Mesodermal cell (in vitro differentiated cells): ENCODE data around the gene SNAPC2.

ENCODE experiments used
- H3K27ac ChIP-seq: 2 replicates; pipeline ENCODE4 v1.7.0; 2013; ENCODE audit warnings: mild to moderate bottlenecking, low read depth, low read length, moderate library complexity; ENCODE audit not compliant: severe bottlenecking
- H3K36me3 ChIP-seq: 2 replicates; pipeline ENCODE4 v1.7.1; 2013; ENCODE audit warnings: mild to moderate bottlenecking, low read length, moderate library complexity; ENCODE audit not compliant: control insufficient read depth, insufficient read depth
- H3K4me1 ChIP-seq: one replicate; pipeline ENCODE4 v1.7.1; 2013; ENCODE audit warnings: mild to moderate bottlenecking, low read length; ENCODE audit not compliant: insufficient read depth, control insufficient read depth, poor library complexity, severe bottlenecking
- H3K4me3 ChIP-seq: 2 replicates; pipeline ENCODE4 v1.7.0; 2013; ENCODE audit warnings: low read length, control low read depth, mild to moderate bottlenecking; ENCODE audit not compliant: insufficient read depth, poor library complexity, severe bottlenecking; ENCODE audit errors: extremely low read depth
- H3K9me3 ChIP-seq: 2 replicates; pipeline ENCODE4 v1.7.1; 2013; ENCODE audit warnings: mild to moderate bottlenecking, low read length, moderate library complexity; ENCODE audit not compliant: control insufficient read depth
- WGBS, 2 experiments: methylation state at CpG; one replicate each; pipeline ENCODE4 v1.1.5; 2013; ENCODE audit warnings: missing lambda C conversion rate in 2 of 2; ENCODE audit not compliant: insufficient coverage in 2 of 2; 5-methylcytosine and 5-hydroxymethylcytosine counted together

Gene SNAPC2

DNA sequence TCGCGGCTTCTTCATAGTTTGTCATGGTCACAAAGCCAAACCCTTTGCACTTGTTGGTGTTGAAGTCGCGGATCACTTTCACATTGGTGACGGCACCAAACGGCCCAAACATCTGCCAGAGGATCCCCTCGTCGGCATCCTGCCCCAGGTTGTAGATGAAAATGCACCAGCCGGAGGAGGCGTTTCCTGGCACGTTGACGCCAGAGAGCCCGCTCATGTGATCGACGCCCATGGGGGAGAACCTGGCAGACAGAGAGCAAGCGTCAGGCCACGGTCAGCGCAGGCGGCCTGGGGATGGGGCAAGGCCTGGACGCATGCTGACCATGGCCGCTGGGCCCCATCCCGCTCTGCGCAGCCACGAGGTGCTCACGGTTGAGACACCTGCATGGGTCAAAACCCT, 43.4 kb downstream of the SNAPC2 start:
- WGBS, 2 experiments = 98 to 100% methylated on average over 25 of the region's 25 CpGs
- Histone ChIP-seq H3K4me3 (no peak overlapping the region), H3K36me3 (peaks cover 92% of the 10 kb centered on the region), H3K4me1 (no peaks in the 10 kb centered on the region), H3K27ac (no peak overlapping the region), H3K9me3 (no peaks in the 10 kb centered on the region)

GRCh38 chr19:7965259-7965841, 45.2 kb downstream of the SNAPC2 start:
- H3K4me1 ChIP-seq = no peaks in the 10 kb centered on the region
- peak overlapping the region; percentile 36 for H3K27ac ChIP-seq
- H3K9me3 ChIP-seq = no peaks in the 10 kb centered on the region
- no peak overlapping the region for H3K4me3 ChIP-seq
- 89 to 96% methylated on average over 9 of the region's 12 CpGs for WGBS, 2 experiments
- H3K36me3 ChIP-seq = peaks cover 98% of the 10 kb centered on the region

DNA sequence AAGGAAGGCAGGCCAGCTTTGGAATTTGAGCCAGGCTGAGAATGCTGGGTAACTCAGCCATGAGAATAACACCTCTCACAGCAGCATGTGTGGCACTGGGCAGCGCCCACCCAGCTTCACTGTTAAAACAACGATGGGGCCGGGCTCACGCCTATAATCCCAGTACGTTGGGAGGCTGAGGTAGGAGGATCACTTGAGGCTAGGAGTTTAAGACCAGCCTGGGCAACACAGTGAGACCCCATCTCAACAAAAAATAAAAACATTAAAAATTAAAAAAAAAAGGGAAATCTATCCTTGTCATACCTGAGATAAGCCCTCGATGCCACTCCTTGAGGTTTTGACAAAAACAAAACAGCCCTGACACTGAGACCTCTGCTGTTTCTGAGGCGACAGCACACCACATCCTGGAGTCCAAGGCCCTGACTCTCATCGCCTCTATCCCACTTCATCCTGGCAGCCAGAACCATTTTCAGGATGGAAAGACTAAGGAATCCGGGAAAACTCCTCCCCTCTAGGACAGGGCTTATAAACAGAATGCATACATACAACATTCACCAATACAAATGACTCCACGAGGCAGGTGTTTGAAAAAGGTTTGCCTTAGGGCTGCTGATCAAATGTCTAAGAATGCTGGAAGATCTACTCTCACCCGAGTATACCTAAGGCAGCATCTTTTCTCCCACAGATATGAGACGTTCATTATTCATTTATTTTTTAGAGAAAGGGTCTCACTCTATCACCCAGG, 46.0 kb downstream of the SNAPC2 start:
- H3K36me3 ChIP-seq = peaks cover 95% of the 10 kb centered on the region
- WGBS, 2 experiments = 94 to 97% methylated on average over 7 to 10 of the region's 12 CpGs
- no peak overlapping the region for H3K4me3 ChIP-seq
- H3K9me3 ChIP-seq = no peaks in the 10 kb centered on the region
- no peaks in the 10 kb centered on the region for H3K4me1 ChIP-seq
- no peak overlapping the region for H3K27ac ChIP-seq

DNA sequence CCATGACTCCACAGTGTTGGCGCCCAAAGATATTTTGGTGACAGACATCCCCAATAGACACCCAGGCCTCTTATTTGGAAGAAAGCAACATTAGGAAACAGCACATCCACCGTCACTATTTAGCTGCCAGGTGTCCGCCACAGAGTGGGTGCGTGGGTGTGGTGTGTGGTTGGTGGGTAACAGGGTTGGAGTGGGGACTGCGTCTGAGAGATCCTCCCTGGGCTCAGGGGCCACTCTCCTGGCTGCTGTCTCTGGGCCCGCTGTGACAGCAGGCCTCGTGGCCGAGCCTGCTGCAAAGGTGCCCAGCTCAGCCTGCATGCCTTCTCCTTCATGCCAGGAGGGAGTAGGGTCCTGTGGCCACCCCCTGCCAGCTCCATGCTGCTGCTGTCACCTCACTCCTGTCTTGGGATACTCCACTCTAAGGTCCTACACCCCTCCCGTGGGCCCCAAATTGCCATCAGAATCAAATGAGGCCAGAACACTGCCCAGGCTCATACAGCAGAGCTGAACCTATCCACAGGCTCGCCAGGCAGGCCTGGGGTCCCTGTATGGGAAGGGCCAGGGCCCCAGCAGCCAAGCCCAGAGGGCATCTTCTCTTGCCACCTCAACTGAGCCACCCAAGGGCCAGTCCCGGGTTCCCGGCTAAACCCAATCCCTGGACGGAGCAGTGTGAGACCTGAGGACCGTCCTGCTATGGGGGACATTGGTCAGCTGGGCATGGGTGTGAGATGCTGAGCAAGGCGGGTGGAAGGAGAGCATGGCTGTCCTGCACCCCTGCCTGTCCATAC, 48.1 kb downstream of the SNAPC2 start:
- no peak overlapping the region for H3K4me3 ChIP-seq
- H3K9me3 ChIP-seq = no peaks in the 10 kb centered on the region
- H3K27ac ChIP-seq = no peak overlapping the region
- 97 to 98% methylated on average over 14 to 15 of the region's 15 CpGs for WGBS, 2 experiments
- no peaks in the 10 kb centered on the region for H3K4me1 ChIP-seq
- peaks cover 95% of the 10 kb centered on the region for H3K36me3 ChIP-seq

DNA sequence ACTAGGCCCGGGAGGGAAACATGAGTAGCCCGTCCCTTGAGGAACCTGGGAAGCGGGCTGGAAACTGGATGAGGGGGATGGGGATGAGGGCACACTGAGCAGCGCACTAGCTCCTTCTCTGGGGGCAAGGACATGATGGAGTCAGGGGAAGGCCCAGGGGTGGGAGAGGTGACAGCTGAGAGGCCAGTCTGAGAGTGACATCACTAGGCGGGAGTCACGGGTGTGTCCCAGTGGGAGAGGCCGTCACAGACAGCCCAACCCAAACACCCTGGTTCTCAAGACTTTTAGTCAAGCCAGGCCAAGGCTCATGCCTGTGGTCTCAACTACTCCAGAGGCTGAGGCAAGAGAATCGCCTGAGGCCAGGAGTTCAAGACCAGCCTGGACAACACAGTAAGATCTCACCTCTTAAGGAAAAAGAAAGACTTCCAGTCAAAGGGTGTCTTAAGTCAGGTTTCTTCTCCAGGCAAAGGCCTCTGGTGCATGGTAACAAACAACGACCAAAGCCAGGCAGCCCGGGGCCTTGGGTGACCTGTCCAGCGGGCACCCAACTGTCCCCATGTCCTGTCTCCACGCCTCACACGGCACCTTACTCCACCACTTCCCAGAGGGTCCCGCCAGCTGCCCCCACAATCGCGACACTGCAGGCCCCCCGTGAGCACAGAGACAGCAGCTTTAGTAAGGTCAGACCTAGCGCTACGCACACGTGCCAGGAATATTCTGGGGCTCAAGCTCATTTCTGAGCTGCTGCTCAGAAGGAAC, 48.8 kb downstream of the SNAPC2 start:
- WGBS, 2 experiments = 94 to 98% methylated on average over 10 to 17 of the region's 20 CpGs

GRCh38 chr19:7969555-7969939, 49.4 kb downstream of the SNAPC2 start:
- H3K36me3 ChIP-seq = peaks cover 95% of the 10 kb centered on the region
- no peak overlapping the region for H3K27ac ChIP-seq
- WGBS, 2 experiments = 81 to 83% methylated on average over 11 of the region's 11 CpGs

More for the DNA sequence above, 48.8 kb downstream of the SNAPC2 start:
- Histone ChIP-seq H3K4me1 (no peaks in the 10 kb centered on the region), H3K9me3 (no peaks in the 10 kb centered on the region), H3K36me3 (peaks cover 95% of the 10 kb centered on the region), H3K4me3 (no peak overlapping the region), H3K27ac (no peak overlapping the region)

GRCh38 chr19:7970716-7971448, 50.7 kb downstream of the SNAPC2 start:
- WGBS, 2 experiments = 68 to 80% methylated on average over 7 of the region's 12 CpGs
- Histone ChIP-seq H3K36me3 (peaks cover 95% of the 10 kb centered on the region), H3K27ac (peak overlapping the region; percentile 16)

More at GRCh38 chr19:7969555-7969939, 49.4 kb downstream of the SNAPC2 start:
- Histone ChIP-seq H3K4me3 (no peak overlapping the region), H3K9me3 (no peaks in the 10 kb centered on the region), H3K4me1 (no peaks in the 10 kb centered on the region)

DNA sequence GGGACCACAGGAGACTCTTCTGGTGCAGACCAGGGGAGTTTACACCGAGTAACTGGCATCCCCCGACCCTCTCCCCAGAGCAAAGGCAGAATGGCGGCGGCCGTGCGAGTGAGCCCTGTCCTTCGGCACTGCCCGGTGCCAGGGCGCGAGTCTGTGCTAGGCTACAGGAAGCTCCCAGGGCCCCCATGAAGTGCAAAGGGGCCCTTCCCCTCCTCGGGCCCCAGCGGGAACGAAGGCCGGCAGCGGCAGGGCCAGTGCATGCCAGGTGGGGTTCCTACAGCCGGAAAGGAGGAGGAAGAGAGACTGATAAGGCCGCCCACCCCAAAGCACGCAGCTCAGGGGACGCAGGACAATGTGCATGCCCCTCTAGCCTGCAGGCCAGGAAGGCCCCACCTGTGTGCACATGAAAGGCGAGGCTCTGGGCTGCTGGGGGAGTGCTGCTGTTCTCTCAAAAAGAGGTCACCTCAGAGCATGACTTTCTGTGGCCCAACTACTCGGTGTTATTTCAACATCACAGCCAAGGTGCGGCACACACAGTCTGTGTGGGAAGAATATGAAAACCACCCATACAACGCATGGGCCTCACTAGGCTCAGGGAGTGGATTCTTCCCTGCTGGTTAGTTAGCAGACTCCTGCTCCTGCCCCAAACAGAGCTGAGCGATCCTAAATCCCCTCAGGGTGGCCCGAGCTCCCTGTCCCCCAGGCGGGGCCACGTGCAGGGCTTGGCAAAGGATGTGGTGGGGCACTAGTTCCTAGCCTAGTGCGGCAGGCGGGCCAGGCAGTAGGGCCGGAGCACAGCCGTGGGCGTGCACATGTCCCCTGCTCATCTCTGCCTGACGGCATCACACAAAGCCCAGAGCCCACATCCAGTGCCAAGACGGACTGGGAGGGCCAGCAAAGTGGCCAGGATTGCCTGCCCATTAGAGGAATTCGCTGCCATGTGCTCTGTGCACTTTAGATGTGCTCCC, 51.7 kb downstream of the SNAPC2 start:
- Histone ChIP-seq H3K4me3 (no peak overlapping the region), H3K36me3 (peaks cover 92% of the 10 kb centered on the region), H3K9me3 (no peaks in the 10 kb centered on the region), H3K4me1 (no peaks in the 10 kb centered on the region), H3K27ac (no peak overlapping the region)
- 95 to 97% methylated on average over 20 to 31 of the region's 35 CpGs for WGBS, 2 experiments

More at GRCh38 chr19:7970716-7971448, 50.7 kb downstream of the SNAPC2 start:
- no peak overlapping the region for H3K4me3 ChIP-seq
- H3K4me1 ChIP-seq = no peaks in the 10 kb centered on the region
- H3K9me3 ChIP-seq = no peaks in the 10 kb centered on the region
